WTC11 (cell line): ENCODE results near the gene MICAL2. TPM values are rescaled to one million over a fixed set of nuclear protein-coding genes. Genes with fewer than 3 reads are reported as not detected.

Experiments
- ATAC-seq: fragments of 200-7000 bp; cut with Tn5 transposase; 2 replicates; pipeline ENCODE4 v1.10.0; 2021; ENCODE audit warnings: mild to moderate bottlenecking, moderate library complexity
- CTCF ChIA-PET: fragments of 300-600 bp; sonication (Branson Sonifier 250); formaldehyde crosslinking; loops from one replicate; lab custom pipeline; 2021; ENCODE audit warnings: antibody characterized with exemption; lab: Charles Lee
- POLR2A ChIA-PET: fragments of 350-600 bp; sonication (Branson Sonifier 250); formaldehyde crosslinking; loops from one replicate; lab custom pipeline; 2021; ENCODE audit warnings: antibody characterized with exemption; lab: Charles Lee
- DNase-seq: peaks from one replicate; pipeline ENCODE4 v3.0.0; 2021; ENCODE audit warnings: low spot score
- H3K27ac Mint-ChIP-seq: 2 replicates; pipeline ENCODE4 v1.8.0; 2021; ENCODE audit warnings: mixed read lengths
- H3K27me3 Mint-ChIP-seq: 2 replicates; pipeline ENCODE4 v1.8.0; 2021; ENCODE audit warnings: low read depth, mild to moderate bottlenecking, moderate library complexity, mixed read lengths
- H3K36me3 Mint-ChIP-seq: 2 replicates; pipeline ENCODE4 v1.8.0; 2021; ENCODE audit warnings: mixed read lengths
- H3K4me1 Mint-ChIP-seq: 2 replicates; pipeline ENCODE4 v1.8.0; 2022; ENCODE audit warnings: mixed read lengths
- H3K4me3 Mint-ChIP-seq: 2 replicates; pipeline ENCODE4 v1.8.0; 2021; ENCODE audit warnings: mild to moderate bottlenecking, moderate library complexity, mixed read lengths
- H3K9me3 Mint-ChIP-seq: 2 replicates; pipeline ENCODE4 v1.8.0; 2021; ENCODE audit warnings: mixed read lengths
- AR ChIP-seq: fragments of 250-450 bp; sonication (Bioruptor Pico); IDR thresholded peaks from 2 replicates; pipeline ENCODE4 v1.9.0; 2021; ENCODE audit warnings: mild to moderate bottlenecking
- ARID4B ChIP-seq: sonication (generic); formaldehyde crosslinking; IDR thresholded peaks from 2 replicates; pipeline ENCODE4 v1.8.0; 2023; ENCODE audit warnings: missing genetic modification reagents, mild to moderate bottlenecking, borderline replicate concordance
- CREB1 ChIP-seq: sonication (generic); formaldehyde crosslinking; IDR thresholded peaks from 2 replicates; pipeline ENCODE4 v1.8.0; 2023; ENCODE audit warnings: mild to moderate bottlenecking, missing genetic modification reagents
- ELF4 ChIP-seq: sonication (generic); formaldehyde crosslinking; IDR thresholded peaks from 2 replicates; pipeline ENCODE4 v1.8.1; 2022; ENCODE audit warnings: low read depth, mild to moderate bottlenecking, moderate library complexity, missing genetic modification reagents
- ESRRA ChIP-seq: sonication (generic); formaldehyde crosslinking; IDR thresholded peaks from 2 replicates; pipeline ENCODE4 v1.8.1; 2022; ENCODE audit warnings: mild to moderate bottlenecking, missing genetic modification reagents, borderline replicate concordance
- JAZF1 ChIP-seq: fragments of 250-450 bp; sonication (Bioruptor Pico); IDR thresholded peaks from 2 replicates; pipeline ENCODE4 v1.9.0; 2021; ENCODE audit warnings: moderate library complexity, mild to moderate bottlenecking, inconsistent platforms
- MLX ChIP-seq: sonication (generic); formaldehyde crosslinking; IDR thresholded peaks from 2 replicates; pipeline ENCODE4 v1.8.1; 2023; ENCODE audit warnings: mild to moderate bottlenecking, missing genetic modification reagents, moderate library complexity
- NFATC4 ChIP-seq: fragments of 250-450 bp; sonication (Bioruptor Pico); IDR thresholded peaks from 2 replicates; pipeline ENCODE4 v1.9.0; 2021; ENCODE audit warnings: mild to moderate bottlenecking
- NFE2L1 ChIP-seq: sonication (generic); formaldehyde crosslinking; IDR thresholded peaks from 2 replicates; pipeline ENCODE4 v1.8.1; 2023; ENCODE audit warnings: missing genetic modification reagents
- PRDM15 ChIP-seq: sonication (generic); formaldehyde crosslinking; IDR thresholded peaks from 2 replicates; pipeline ENCODE4 v1.8.0; 2022; ENCODE audit warnings: missing genetic modification reagents
- PREB ChIP-seq: sonication (generic); formaldehyde crosslinking; IDR thresholded peaks from 2 replicates; pipeline ENCODE4 v1.8.1; 2022; ENCODE audit warnings: mild to moderate bottlenecking, missing genetic modification reagents, moderate library complexity, borderline replicate concordance
- TCF7 ChIP-seq: sonication (generic); formaldehyde crosslinking; IDR thresholded peaks from 2 replicates; pipeline ENCODE4 v1.8.0; 2022; ENCODE audit warnings: mild to moderate bottlenecking, low read depth, missing genetic modification reagents, moderate library complexity
- TEAD4 ChIP-seq: sonication (generic); formaldehyde crosslinking; IDR thresholded peaks from 2 replicates; pipeline ENCODE4 v1.8.0; 2022; ENCODE audit warnings: mild to moderate bottlenecking, missing genetic modification reagents
- USF1 ChIP-seq: sonication (generic); formaldehyde crosslinking; IDR thresholded peaks from 2 replicates; pipeline ENCODE4 v1.8.0; 2022; ENCODE audit warnings: mild to moderate bottlenecking, missing genetic modification reagents
- ZMAT4 ChIP-seq: fragments of 250-450 bp; sonication (Bioruptor Pico); IDR thresholded peaks from 2 replicates; pipeline ENCODE4 v1.9.0; 2021; ENCODE audit warnings: mild to moderate bottlenecking
- ZNF512 ChIP-seq: sonication (generic); formaldehyde crosslinking; IDR thresholded peaks from 2 replicates; pipeline ENCODE4 v1.8.1; 2022; ENCODE audit warnings: missing genetic modification reagents, borderline replicate concordance
- ZSCAN18 ChIP-seq: fragments of 250-450 bp; sonication (Bioruptor Pico); IDR thresholded peaks from 2 replicates; pipeline ENCODE4 v2.1.2; 2022; ENCODE audit warnings: mild to moderate bottlenecking, moderate library complexity
- total RNA-seq: library from RNA; stranded (reverse); gene quantifications from 3 replicates; pipeline ENCODE4 v1.2.3, GENCODE V29; 2021

Gene MICAL2
- total RNA-seq, 1 experiment from 2014 or later: 3.1 TPM

GRCh38 chr11:12286606-12287005, 176.2 kb downstream of the MICAL2 start:
- Mint-ChIP-seq H3K27ac (no peak overlapping the region), H3K4me1 (peaks cover 15% of the 10 kb centered on the region), H3K36me3 (no peaks in the 10 kb centered on the region), H3K4me3 (no peak overlapping the region), H3K9me3 (no peaks in the 10 kb centered on the region), H3K27me3 (no peaks in the 10 kb centered on the region)
- ATAC-seq: no peak
- ChIA-PET POLR2A (interaction anchor here (0.6 kb wide), 1 partner anchor 241 kb away, joined by 4 read pairs; no protein-coding TSS in a partner anchor), CTCF (interaction anchor here (0.7 to 3.4 kb wide), 13 partner anchors 9 to 628 kb away, joined by 3 to 41 read pairs (median 5); no protein-coding TSS in a partner anchor)
- no peak for DNase-seq
- TF ChIP-seq TEAD4 (CRISPR knock-in tag) (no peak), ARID4B (CRISPR knock-in tag) (no peak), JAZF1 (CRISPR knock-in tag) (no peak), NFE2L1 (CRISPR knock-in tag) (no peak), NFATC4 (CRISPR knock-in tag) (no peak), TCF7 (CRISPR knock-in tag) (no peak), USF1 (CRISPR knock-in tag) (no peak), CREB1 (CRISPR knock-in tag) (no peak), ELF4 (no peak), AR (CRISPR knock-in tag) (no peak), ZNF512 (CRISPR knock-in tag) (no peak), ESRRA (CRISPR knock-in tag) (no peak), ZSCAN18 (CRISPR knock-in tag) (no peak)

- H3K36me3 Mint-ChIP-seq: no peaks in the 10 kb centered on the region
- ChIA-PET CTCF (interaction anchor here (0.7 to 3.4 kb wide), 13 partner anchors 10 to 627 kb away, joined by 3 to 41 read pairs (median 5); no protein-coding TSS in a partner anchor), POLR2A (interaction anchor here (0.6 to 0.7 kb wide), 2 partner anchors 52 to 241 kb away, joined by 3 to 4 read pairs; no protein-coding TSS in a partner anchor)
- no peaks in the 10 kb centered on the region for H3K27me3 Mint-ChIP-seq
- peaks cover 15% of the 10 kb centered on the region for H3K4me1 Mint-ChIP-seq
- H3K4me3 Mint-ChIP-seq: no peak overlapping the region
- DNase-seq (no peak), ATAC-seq (no peak)
- H3K9me3 Mint-ChIP-seq: peaks cover 1% of the 10 kb centered on the region
- no peak overlapping the region for H3K27ac Mint-ChIP-seq
- TF ChIP-seq PRDM15 (CRISPR knock-in tag) (no peak), ZMAT4 (no peak), PREB (CRISPR knock-in tag) (no peak), MLX (no peak)
Measured at GRCh38 chr11:12287009-12287373, 176.6 kb downstream of the MICAL2 start.
